Astrocyte of the hippocampus (primary cell): ENCODE results near the gene SNX1.

Source experiments
- DNase-seq: peaks from one replicate; pipeline ENCODE4 v3.0.0; 2011; ENCODE audit warnings: low read depth, low spot score

SNX1 gene

GRCh38 chr15:64162869-64163658 lies 67.3 kb downstream of the SNX1 start, which contains the start of gene PPIB:
TSS of gene PPIB (minus strand) at chr15:64163022. CDS start at chr15:64162986, 36 bp downstream.
- DNase-seq, result peak; percentile 100

DNA sequence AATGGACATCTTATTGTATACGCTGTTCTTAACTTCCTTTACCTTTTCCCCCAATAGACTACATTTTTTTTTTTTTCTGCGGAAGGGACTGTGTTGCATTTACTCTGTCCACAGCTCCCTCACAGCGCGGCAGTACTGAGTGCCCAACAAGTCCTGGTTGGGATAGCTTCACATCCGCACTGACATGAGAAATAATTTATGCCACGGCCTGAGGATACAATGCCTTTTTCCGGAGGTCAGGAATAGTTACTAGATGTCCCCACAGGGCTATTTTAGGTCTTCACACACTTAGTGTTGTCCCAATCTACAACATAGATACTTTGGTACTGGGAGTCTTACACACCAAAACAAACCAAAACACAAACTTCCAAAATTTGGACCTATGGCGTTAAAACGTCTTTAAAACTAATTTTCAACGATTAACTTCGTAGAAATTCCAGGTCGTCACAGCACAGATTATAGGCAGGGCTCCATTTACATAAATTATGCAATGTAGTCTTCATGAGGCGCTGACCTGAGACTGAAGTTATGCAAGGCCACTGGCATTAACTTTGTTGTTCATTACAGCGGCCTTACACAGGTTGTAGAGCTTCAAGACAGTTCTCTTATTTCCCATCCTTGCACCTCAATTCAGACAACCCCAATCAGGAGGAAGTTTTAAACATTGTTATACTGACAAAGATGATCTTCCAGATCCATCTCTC lies 68.0 kb downstream of the SNX1 start:
- no peak for DNase-seq

GRCh38 chr15:64164436-64164835 lies 68.7 kb downstream of the SNX1 start:
- no peak for DNase-seq

DNA sequence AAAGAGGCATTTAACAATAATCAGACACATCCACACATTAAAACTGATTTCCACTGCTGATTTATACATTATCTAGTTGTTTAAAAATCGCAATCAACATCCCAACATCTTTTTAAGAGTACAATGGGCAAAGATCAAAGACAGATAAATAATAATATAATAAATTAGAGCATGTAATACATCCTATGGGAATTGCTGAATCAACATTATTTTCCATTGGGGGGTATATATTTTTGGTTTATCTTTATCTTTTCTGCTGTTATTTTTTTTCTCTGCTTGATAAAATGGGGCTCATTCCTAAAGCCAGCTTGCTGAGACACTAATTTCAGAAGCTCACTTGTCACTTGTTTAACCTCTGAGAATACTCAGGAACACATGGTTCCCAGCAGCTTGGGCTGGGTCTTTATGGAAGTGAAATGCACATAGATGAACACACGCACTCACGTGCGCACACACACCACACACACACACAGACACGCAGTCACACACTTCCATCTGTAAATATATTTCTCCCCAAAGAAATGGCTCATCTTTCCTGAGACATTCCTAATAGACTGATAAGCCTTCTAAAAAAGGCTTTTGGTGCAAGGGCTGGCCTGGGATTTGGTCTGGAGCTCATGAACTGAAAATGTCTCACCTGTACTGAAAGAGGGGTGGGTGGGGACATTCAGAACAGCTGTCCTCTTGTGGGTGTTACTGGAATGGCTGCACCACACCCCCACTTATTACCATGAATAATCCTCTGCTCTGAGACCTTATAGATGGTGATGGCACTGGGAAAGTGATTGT lies 70.5 kb downstream of the SNX1 start:
- DNase-seq, result no peak

DNA sequence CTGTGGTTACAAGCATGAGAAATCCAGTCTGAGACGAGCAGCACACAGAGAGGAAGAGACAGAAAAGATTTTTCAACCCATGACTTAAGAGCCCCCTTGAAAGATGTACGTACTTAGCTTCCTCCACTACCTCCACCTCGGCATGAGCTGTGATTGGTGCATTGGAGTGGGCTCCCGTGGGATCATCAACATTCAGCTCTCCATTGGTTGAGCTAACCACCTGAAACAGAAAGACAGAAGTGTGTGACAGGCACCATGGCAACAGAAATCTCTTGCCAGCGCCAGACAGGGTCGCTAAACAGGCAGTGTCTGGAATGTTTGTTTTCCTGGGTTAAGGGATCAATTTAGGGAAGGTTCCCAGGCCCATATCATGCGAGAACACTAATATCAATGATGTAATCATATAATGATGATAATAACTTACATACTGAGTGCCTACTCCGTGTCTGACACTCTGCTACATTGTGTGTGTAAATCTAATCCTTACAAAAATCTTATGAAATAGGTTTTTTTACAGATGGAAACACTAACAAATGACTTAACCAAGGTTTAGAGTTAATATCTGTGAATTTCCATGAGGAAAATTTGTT lies 84.5 kb downstream of the SNX1 start:
- no peak for DNase-seq

GRCh38 chr15:64182859-64183370 lies 87.1 kb downstream of the SNX1 start:
- DNase-seq, result no peak

GRCh38 chr15:64185146-64185911 lies 89.5 kb downstream of the SNX1 start:
- no peak for DNase-seq

- DNase-seq, result no peak
Observed at GRCh38 chr15:64187396-64188191, 91.8 kb downstream of the SNX1 start.
